DLD1 (cell line): Measurements from ENCODE around the gene IRX4.
"Not testable (repeated sequence)": the region's sequence is repeated elsewhere in the genome, so short reads cannot be mapped to it uniquely, and the experiment has no call there.

ENCODE experiments used
- in situ Hi-C: cut with HindIII; loops from 2 replicates; pipeline ENCODE4 v1.10.0; 2017; ENCODE audit warnings: low sequenced_read_pairs

IRX4 gene

GRCh38 chr5:1879292-1880263 lies 3.1 kb downstream of the IRX4 start:
- in situ Hi-C loops, result no loop called here

GRCh38 chr5:1878050-1878849 lies 4.5 kb downstream of the IRX4 start:
- in situ Hi-C loops, result no loop called here

GRCh38 chr5:1877103-1878049 lies 5.3 kb downstream of the IRX4 start:
- in situ Hi-C loops, result no loop called here

- in situ Hi-C loops, result no loop called here
These were observed 6.1 kb downstream of the IRX4 start for GRCh38 chr5:1876660-1877064.

- in situ Hi-C loops, result no loop called here
These were observed 6.7 kb downstream of the IRX4 start for GRCh38 chr5:1875843-1876659.

GRCh38 chr5:1875281-1875842 lies 7.4 kb downstream of the IRX4 start:
- in situ Hi-C loops, result no loop called here

- in situ Hi-C loops, result no loop called here
These were observed 7.9 kb downstream of the IRX4 start for GRCh38 chr5:1874771-1875220.

GRCh38 chr5:1874348-1874747 lies 8.4 kb downstream of the IRX4 start:
- in situ Hi-C loops, result no loop called here

- in situ Hi-C loops, result no loop called here
These were observed 9.3 kb downstream of the IRX4 start for GRCh38 chr5:1873243-1873959.

GRCh38 chr5:1871441-1871840 lies 11.3 kb downstream of the IRX4 start:
- in situ Hi-C loops, result no loop called here

- in situ Hi-C loops, result not testable (repeated sequence)
These were observed 12.1 kb downstream of the IRX4 start for GRCh38 chr5:1870435-1871272.

GRCh38 chr5:1868886-1869475 lies 13.7 kb downstream of the IRX4 start:
- in situ Hi-C loops, result no loop called here

- in situ Hi-C loops, result no loop called here
These were observed 14.9 kb downstream of the IRX4 start for GRCh38 chr5:1867815-1868143.

GRCh38 chr5:1867114-1867814 lies 15.5 kb downstream of the IRX4 start:
- in situ Hi-C loops, result no loop called here

- in situ Hi-C loops, result no loop called here
These were observed 16.8 kb downstream of the IRX4 start for GRCh38 chr5:1865948-1866347.

GRCh38 chr5:1865486-1865885 lies 17.2 kb downstream of the IRX4 start:
- in situ Hi-C loops, result no loop called here

GRCh38 chr5:1864896-1865440 lies 17.8 kb downstream of the IRX4 start:
- in situ Hi-C loops, result no loop called here
